Stimulated activated effector memory CD8-positive, alpha-beta T cell treated with anti-CD3 and anti-CD28 coated beads, Interleukin-12 subunit alpha, Interleukin-12 subunit beta, amount 100 ng/mL, for 72 hours (primary cell): ENCODE measurements around the gene ERMP1.

Source experiments
- ATAC-seq: fragments of 150-1000 bp; cut with Tn5 transposase; 2 replicates; pipeline ENCODE4 v1.10.0; 2021
- DNase-seq, 2 donors: peaks; one replicate each; pipeline ENCODE4 v3.0.0; 2021 to 2022; ENCODE audit warnings: low spot score in 2 of 2
- H3K27ac Mint-ChIP-seq: one replicate; pipeline ENCODE4 v1.8.0; 2022; ENCODE audit warnings: mild to moderate bottlenecking, mixed read lengths
- H3K36me3 Mint-ChIP-seq: one replicate; pipeline ENCODE4 v1.8.0; 2022; ENCODE audit warnings: mild to moderate bottlenecking, mixed read lengths
- H3K4me1 Mint-ChIP-seq: one replicate; pipeline ENCODE4 v1.8.0; 2022; ENCODE audit warnings: mixed read lengths
- H3K4me3 Mint-ChIP-seq: one replicate; pipeline ENCODE4 v1.8.0; 2022; ENCODE audit warnings: mild to moderate bottlenecking, mixed read lengths
- H3K9me3 Mint-ChIP-seq: one replicate; pipeline ENCODE4 v1.8.0; 2022; ENCODE audit warnings: mixed read lengths

ERMP1 gene

DNA sequence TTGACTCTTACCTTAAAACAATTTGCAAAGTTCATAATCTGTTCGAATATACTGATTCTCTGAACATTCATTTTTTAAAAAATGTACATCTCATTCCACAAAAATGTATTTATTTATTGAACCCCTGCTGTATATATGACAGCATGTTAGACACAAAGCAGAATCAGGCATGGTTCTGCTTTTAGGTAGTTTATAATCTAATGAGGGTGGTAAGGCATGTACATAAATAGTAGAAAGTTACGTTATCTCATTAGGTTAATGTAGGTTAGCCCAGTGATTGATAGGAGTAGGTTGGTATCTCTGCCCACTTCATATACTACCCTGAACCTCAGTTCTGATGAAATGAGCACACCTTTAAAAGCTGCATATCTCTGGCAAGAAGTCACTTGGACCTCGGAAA is 89.8 kb downstream of the ERMP1 start:
- Mint-ChIP-seq H3K9me3 (no peaks in the 10 kb centered on the region), H3K4me3 (no peak overlapping the region), H3K36me3 (peaks cover 62% of the 10 kb centered on the region), H3K4me1 (no peaks in the 10 kb centered on the region), H3K27ac (no peak overlapping the region)
- DNase-seq (no peak), ATAC-seq (no peak)

DNA sequence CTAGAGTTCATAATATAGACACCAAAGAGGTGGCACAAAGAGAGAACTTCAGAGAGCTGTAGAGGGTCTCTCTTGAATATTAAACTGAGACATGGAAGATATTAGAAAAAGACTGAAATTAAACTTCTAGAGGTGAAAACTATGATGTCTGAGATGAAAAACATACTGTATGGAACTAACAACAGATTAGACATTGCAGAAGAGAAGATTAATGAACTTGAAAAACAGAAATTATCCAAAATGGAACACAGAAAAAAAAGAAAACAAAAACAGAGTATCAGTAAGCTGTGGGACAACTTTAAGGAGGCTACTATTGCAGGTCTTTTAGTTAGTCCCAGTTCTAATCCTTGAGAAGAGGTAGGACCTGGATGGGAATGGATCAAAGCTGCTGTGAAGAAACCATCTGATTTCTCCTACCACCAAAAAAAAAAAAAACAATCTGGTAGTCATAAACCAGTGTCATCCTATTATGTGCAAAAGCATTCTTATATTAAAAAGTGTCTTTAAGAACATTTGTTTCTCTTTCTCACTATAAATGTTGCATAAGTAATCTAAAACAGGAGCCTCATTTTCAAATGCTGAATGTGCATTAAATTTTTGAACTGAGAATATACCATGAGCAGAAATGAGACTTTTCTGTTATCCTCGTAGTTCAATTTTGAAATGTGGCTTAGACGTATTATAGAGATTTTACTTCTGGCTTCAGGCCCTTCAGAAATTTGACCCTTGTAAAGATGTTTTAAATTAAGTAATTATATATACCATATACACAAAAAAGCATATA is 96.2 kb downstream of the ERMP1 start:
- Mint-ChIP-seq H3K4me1 (no peaks in the 10 kb centered on the region), H3K36me3 (peaks cover 47% of the 10 kb centered on the region), H3K27ac (no peak overlapping the region)

DNA sequence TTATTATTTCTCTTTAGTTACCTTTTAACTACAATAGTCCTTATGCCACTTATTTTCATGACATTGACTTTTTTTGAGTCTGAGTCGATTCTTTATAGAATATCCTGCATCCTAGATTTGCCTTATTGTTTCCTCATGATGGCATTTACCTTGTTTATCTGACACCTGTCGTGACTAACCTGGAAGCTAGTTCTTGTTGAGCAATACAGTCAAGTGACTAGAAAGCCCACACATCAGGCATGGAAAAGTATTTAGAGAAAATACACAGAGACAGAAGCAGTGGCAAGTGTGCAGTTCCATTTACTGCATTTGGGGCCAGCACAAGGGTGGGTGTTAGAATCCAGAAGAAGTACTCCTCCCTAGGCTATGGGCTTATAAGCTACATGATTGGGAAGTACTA is 97.8 kb downstream of the ERMP1 start:
- Mint-ChIP-seq H3K36me3 (peaks cover 47% of the 10 kb centered on the region), H3K4me1 (no peaks in the 10 kb centered on the region), H3K27ac (no peak overlapping the region), H3K9me3 (no peaks in the 10 kb centered on the region), H3K4me3 (no peak overlapping the region)
- DNase-seq: no peak
- ATAC-seq: no peak

More for the DNA sequence above, 96.2 kb downstream of the ERMP1 start:
- H3K4me3 Mint-ChIP-seq: no peak overlapping the region
- H3K9me3 Mint-ChIP-seq: no peaks in the 10 kb centered on the region
- ATAC-seq (no peak), DNase-seq (no peak)
